Measurements from ENCODE around the gene PALLD.
"Not testable (repeated sequence)": the region's sequence is repeated elsewhere in the genome, so short reads cannot be mapped to it uniquely, and the experiment has no call there.

The PALLD gene

DNA sequence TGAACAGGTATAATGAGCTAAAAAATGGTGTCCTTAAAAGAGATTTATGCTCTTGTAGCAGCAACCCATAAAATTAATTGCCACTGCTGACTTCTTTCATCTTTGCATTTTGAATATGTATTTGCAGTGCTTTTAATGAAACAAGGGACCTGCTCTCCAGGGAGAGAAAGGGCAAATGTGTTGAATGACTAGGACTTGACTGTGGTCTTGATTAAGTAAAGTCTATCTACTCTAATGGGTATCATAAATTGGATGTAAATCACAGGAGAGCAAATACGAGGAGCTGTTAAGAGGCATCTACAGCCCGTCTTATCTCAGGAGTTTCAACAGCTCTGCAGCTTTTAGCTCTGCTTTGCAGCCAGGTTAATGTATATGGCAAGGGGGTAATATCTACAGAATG is 216.4 kb downstream of the PALLD start:
- DNase-seq = no peak

DNA sequence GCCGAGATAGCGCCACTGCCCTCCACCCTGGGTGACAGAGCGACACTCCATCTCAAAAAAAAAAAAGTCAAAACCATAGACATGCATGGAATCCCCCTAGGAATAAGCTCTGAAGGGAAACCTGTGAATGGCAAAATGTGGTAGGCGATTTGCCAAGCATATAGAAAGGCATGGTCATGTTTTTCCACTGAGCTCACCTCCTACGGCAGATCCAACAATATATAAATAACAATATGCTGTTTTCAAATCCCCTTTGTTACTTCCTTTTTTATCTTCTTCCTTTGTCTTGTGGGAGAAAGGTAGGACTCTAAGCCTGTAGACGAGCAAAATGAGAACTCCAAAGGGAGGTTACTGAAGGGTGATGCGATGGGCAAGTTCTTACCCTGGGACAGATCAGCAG is 219.0 kb downstream of the PALLD start:
- no peak for DNase-seq

DNA sequence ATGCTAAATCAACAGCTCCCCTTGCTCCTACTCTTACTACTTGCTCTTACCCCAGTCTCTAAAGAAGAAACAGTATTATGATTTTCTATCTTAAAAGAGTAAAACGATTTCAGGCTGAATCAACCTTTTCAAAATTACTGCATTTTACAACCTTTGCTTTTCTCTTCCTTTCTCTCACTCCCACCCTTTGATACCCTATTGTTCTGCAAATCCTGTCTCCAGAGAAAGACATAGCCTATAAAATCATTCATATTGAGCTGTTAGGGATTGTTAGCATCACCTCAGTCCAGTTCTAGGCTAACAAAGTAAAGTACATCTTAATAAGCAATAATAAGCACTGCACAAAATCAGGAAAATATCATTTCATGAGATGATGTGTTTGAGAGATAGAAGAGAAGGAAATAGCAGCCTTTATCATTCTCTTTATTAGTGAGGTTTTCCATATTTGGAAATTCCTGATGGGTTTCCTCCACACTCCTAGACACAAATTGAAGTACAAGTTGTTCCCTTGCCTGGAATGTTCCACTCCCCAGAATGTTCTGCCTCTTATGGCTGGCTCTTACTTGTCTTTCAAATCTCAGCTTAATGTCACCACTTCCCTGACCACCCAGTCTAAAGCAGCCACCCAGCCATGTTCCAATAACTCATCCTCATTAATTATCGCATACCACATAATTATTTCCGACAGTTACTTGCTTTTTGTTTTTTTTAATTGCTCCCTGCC is 219.7 kb downstream of the PALLD start:
- no peak for DNase-seq

DNA sequence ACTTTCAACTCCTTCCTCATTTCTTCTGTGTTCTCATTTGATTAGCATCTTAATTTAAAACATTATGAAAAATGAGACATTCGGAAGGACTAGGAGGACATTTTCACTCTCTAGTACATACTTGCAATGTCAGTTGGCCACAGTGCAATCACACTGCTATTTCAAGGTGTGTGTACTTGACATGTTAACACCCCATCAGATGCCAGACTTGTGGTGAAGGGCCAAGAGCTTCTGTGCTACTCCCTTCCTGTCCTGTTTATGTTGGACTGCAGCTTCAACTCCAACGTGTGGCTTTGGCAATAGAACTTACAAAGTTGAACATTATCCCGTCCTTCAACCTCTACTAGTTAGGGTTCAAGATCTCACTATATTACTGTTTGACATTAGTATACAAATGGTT is 221.0 kb downstream of the PALLD start:
- DNase-seq = no peak

DNA sequence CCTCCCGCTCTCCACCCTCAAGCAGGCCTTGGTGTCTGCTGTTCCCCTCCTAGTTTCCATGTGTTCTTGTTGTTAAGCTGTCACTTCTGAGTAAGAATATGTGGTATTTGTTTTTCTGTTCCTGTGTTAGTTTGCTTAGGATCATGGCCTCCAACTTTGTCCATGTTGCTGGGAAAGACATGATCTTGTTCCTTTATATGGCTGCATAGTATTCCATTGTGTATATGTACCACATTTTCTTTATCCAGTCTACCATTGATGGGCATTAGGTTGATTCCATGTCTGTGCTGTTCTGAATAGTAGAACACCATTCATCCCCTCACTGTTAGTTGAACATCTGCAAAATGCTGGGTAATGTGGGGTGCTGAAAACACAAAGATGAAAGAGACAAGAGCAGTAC is 222.9 kb downstream of the PALLD start:
- no peak for DNase-seq

DNA sequence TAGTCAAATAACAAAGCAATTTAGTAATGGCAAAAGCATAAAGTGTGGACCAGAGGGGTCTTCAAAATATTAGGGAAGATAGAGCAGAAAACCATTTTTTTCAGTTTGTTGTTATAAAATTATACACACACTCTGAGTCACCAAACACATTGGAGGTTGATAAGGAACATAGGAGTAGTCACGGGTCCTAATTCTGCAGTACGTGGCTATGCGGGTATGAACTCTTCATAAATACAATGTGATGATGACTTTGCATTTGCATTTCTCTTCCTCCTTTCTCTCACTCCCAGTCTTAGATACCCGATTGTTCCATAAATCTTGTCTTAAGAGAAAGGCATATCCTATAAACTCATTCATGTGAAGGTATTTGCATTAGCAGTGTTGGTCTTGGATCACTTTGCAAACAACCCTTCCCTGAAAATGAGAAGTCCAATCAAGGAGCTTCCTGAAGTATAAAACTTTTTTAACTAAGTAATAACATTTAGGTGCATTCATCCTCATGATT is 223.6 kb downstream of the PALLD start:
- DNase-seq = no peak

DNA sequence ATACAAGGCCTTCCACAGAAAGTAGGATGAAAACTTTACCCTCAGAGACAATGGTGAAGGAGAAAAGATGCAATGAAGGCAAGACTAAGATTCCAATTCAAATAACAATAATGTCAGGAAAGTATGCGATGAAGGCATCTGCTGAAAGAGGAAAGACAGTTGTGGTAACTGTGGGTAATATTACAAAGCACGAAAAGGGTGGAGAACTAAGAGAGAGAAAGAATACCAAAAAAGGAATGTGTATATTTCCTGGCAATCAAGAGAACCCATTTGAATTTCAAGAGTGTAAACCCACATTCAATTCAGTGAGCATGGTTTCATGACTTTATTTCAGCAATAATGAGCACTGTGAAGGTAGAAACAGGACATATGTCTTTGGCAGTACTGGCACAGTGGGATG is 225.5 kb downstream of the PALLD start:
- no peak for DNase-seq

DNA sequence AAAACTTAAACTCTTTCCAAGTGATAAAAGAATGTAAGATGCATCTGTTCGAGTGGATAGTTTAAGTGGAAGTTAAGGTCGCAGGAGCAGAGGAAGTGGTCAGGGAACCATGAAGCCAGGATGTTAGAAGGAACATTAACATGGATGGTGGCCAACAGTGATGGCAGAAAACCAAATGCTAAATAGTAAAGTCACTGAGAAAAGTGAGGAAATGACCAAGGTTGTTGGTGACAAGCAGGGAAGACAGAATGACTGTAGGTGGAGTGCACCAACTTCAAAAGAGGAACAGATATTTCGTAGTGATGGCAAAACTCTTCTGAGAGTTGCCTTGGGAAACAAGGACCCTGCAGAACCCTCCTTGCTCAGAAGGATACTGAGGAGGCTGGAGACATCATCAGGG is 226.2 kb downstream of the PALLD start:
- no peak for DNase-seq

DNA sequence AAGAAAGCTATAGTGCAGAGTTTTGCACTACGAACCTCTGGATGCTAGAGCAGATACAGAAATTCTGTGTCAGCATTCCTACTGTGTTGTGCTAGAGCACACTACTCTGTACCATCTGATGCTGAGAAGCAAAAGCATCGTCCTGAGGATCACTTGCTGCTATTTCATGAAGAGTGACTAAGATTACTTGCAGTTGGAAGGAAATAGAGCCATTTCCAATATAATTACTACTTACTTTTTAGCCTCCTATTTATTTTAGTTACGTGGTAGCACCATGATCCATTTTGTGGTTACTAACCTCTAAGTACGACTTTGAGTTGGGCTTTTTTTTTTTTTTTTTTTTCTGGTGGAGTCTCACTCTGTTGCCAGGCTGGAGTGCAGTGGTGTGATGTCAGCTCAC is 226.7 kb downstream of the PALLD start:
- no peak for DNase-seq

DNA sequence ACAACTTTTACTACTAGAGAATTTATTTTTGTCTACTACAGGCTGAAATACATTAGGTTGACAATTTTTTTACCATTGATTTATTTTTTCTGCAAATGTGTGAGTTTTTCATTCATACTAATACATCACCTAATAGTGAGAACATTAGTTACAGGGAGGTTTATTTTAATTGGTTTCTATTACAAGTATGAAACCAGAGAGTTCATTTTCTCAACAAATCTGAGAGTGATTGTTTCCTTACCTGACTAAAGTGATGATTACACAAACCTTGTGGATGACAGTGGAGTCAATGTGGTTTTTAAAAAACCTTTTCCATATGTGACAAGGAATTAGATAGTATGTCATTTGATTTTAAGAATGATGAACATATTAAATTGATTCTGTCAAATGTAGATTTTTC is 227.4 kb downstream of the PALLD start:
- DNase-seq = no peak

DNA sequence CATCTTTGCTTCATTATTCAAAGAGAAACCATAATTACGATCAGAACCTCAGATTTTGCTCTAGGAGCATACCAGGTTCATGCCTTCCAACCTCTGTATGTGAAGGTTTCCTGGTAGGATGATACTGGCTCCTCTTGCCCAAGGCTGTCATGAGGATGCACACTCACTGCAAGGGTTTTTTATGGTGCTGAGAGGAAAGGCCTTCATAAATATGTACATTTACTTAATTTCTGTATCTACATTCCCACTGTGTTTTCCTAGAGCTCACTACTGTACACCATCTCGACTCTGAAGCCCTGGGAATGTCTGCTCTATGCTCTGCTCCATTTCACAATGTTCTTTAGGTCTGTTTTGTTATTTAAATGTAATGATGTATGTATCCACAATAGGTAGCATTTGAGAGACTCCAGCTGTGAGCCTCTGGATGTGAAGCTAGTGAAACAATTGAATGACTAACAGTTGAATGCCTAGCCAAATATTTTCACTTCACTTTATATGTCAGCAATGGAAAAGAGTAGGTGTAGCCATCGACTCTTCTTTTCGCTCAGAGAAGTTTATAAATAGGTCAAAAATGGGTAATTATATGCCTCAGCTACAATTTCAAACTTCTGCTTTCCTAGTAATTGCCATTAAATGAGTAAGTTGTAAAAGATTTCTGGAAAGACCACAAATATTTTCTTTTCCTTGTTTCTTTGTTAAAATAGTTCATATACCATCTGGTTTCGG is 228.0 kb downstream of the PALLD start:
- DNase-seq = no peak

DNA sequence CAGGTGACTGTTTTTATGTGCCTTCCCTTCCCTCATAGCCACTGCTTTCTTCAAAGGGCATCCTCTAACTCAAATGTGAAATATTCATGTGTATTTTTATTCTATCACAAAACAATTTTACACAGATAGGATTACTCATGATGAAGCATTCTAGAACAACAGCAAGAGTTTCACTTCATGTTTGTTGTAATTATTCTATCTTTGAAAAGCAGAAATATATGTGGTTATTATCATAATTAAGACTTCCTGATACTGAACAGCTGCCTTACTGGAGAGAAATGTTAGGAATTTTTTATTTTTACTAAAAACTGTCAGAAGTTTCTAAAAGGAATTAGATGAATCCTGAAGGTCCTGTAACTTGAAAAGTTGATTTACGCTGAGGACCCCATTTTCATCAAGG is 229.1 kb downstream of the PALLD start:
- DNase-seq = no peak

DNA sequence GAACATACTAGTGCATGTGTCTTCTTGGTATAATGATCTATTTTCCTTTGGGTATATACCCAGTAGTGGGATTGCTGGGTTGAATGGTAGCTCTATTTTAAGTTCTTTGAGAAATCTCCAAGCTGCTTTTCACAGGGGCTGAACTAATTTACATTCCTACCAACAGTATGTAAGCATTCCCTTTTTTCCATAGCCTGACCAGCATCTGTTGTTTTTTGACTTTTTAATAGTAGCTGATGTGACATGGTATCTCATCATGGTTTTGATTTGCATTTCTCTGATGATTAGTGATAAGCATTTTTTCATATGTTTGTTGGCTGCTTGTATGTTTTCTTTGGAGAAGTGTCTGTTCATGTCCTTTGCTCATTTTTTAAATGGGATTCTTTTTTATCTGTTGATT is 230.3 kb downstream of the PALLD start:
- not testable (repeated sequence) for DNase-seq

DNA sequence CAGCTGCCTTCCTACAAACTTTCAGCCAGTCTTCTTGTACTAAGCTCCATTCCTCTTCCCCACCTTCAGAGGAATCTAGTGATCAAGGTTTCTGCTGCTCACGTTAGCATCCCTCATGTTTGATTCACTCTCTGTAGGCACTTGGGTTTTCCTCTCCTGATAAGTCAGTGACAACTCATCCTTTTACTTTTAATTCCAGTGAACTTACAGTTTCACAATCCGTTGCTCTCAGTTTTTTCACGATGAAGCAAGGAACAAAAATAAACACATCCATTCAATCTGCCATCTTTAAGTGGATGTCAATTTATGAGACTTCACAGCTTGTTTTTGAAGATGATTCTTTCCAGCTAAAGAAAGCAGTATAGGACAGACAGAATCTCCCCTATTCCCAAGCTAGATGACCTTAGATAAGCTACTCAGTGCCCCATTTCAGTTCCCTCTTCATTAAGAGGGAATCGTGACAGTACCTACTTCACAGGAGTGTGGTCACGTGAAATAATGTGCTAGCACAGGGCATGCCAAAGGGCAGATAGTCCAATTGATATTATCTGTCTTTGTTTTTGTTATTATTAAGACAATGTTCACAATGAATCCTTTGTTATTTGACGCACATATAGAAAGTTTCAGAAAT is 234.3 kb downstream of the PALLD start:
- no peak for DNase-seq

DNA sequence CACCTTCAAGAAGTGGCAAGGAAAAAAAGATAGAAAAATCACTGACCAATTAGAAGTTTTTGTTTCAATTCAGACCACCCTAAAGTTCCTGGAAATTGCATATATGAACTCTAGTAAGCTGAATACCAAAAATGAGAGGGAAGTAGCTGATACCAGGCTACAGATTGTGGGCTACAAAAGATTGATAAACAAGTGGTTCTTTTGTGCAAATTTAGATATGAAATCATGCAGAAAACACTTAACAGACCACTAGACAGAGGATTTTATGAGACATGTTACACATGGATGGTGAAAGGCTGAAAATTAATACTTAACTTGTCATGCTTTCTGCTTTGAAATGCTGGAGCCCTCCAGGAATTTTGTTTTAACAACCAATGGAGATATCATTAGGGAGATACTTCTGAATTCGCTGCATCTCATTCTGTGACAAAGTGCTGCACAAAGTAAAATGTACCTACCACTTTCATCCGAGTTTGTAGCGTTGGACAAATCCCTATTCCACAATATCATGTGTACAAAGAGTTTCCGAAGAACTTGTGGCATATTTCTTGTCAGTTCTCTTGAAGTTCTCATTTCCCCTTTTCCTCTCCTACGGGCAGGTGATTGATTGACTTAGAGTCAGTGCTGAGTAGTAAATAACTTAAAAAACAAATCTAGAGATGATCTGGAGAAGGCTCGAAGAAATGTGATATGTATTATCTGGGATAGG is 235.0 kb downstream of the PALLD start:
- DNase-seq = peak; percentile 29

DNA sequence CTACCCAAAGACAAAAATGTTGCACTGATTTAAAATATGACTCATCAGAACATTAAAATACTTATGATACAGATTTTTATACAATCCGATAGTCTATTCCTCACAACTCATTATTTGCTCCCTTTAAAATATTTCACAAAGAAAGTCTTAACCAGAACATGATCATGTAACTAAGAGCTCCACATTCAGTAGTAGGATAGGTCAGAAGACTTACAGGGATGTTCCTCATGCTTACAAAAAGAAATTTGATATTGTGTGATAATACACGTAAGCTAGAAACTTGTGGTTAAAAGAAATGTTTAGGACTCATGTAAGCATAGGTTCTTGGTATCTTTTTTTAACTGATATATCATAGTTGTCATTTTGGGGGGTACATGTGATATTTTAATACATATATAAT is 235.9 kb downstream of the PALLD start:
- DNase-seq = no peak

DNA sequence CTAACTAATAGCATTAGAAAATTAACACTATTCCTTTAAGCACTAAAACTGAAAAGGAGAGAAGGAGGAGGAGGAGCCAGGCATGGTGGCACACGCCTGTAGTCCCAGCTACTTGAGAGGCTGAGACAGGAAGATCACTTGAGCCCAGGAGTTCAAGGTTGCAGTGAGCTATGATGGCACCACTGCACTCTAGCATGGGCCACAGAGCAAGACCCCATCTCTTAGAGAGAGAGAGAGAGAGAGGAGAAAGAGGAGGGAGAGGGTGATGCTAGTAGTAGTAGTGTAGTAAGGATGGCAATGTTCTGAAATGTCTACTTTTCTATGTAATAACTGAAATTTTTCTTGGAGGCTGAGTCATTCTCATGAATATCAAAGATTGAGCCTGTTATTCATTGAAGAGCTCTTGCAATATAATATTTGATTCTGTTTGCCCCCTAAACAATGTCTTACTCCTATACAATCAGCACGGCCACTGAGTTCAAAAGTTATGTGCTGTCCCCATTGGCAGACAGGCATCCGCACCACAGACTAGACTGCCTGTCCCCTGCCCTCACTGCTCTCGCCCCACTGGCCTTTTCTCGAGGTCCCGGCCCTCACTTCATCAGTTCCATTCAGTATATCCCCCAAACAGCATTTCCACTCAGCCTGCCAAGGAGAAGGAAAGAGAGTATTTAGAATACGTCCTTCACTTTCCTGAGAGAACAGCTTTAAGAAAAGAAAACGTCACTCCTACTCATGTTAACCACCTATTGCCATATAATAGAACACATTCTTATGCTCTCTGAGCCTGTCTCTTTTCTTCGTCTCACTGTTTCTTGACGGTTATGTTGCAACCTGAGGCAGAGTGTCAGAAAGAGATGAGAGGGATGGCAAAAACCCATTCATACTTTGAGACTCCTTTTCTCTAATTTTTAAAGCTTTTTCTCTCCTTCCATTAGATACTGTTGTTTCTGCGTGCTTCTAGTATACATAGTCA is 238.1 kb downstream of the PALLD start:
- no peak for DNase-seq

DNA sequence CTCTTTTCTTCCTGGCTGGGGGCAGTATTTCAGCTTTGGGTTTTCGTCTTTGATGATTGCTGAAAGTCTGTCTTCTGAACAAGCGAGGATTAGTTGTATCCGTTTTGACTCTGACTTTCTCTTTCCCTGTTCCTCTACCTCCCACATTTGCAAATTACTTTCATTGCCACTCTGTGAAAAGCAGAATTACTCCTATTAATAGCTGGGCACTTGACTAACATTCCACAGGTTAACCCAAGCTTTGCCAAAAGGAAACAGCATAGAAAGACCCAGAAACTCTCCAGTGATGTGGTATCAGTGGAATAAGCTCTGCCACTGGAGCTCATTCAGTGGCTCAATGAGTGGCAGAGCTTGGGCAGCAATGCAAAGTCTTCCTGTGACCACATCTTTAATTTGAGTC is 238.9 kb downstream of the PALLD start:
- no peak for DNase-seq

DNA sequence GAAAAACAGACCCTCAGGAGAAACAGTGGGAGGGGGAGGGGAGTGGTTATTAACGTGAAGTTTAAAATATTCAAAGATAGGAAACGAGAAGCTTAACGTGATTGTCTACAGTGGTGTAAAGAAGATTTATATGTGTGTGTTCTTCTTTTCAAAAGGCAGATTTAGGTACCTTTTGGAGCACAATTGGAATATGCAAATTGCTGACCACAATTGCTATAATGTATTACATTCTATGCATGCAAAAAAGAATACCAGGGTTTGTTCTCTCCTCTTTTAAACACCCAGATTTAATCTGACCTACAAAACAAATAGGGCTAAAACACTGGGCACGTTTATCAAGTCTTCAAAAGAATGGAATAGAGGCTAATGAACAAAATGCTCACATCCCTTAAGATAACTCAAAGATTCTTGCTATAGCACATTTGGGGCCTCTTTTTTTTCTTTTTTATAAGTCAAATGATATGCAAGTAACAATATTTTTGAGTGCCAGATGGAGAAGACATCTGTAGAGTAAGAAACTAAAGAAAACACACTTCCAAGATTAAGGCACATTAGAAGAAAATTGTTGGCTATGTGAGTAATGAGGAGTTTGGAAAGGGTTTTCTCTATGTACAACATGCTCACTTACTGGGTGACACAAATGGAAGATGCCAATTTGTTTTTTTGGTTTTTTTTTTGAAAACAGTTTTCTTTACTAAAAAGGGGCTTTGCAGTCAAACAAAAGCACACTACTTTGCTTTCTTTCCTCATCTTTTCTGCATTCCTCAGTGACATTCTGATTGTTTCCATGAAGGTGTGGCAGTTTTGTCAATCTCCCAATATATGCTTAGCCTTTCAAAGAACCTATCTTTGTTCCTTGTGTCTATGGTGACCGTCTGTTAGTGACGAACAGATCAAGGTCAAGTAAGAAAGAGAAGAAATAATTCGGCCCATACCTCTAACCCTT is 240.3 kb downstream of the PALLD start:
- DNase-seq = no peak

DNA sequence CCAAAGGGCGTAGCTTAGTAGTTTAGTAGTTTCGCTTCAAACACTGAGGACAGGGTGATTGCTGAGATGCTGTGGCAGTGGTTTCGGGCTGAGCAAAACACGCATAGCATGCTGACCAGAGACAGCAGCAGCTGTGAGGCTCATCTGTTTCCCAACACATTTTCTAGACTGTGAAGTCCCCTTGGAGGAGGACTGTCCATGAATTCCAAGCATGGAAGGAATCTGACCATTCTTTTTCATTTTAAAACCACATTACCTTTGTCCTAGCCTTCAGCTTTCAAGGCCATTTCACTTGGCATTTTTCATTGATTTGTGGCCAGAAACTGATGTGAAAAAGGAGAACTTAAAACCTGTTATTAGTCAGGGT is 240.9 kb downstream of the PALLD start:
- no peak for DNase-seq

DNA sequence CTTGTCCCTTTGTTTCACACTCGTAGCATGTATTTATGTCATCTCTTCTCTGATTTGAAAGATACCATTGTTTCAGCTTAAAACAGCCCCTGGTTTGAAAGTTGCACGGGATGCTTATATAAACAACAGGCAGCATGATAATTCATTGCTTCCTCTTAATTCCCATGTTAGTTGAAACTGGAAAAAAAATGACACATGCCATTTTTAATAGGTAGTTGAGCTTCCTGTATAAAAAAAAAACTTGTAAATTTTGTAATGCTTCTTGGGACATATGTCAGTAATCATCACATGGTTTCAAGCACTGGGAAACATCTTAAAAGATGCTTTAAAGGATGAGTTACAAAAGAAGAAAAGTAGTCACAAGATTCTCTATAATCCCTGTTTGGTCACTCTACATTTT is 243.0 kb downstream of the PALLD start:
- DNase-seq = no peak
